Thyroid gland (tissue), 4 donors: ENCODE measurements around the gene PRSS1.

Experiments
- POLR2A ChIP-seq, 2 donors: fragments of 450-650 bp; IDR thresholded peaks; one replicate each; pipeline ENCODE4 v1.6.1; 2017; ENCODE audit warnings: antibody characterized with exemption in 2 of 2, mild to moderate bottlenecking in 2 of 2, moderate library complexity in 1 of 2
- TF ChIP-seq, protein P1 (sequence below), 6 experiments: fragments of 200-600 bp in 3 of 6; fragments of 450-650 bp in 3 of 6; sonication (generic) in 3 of 6; IDR thresholded peaks; one replicate each; pipeline ENCODE4 v1.5.1; 2016 to 2019; ENCODE audit warnings: antibody characterized with exemption in 6 of 6, mild to moderate bottlenecking in 2 of 6, inconsistent platforms in 1 of 6, moderate library complexity in 1 of 6

DNA sequence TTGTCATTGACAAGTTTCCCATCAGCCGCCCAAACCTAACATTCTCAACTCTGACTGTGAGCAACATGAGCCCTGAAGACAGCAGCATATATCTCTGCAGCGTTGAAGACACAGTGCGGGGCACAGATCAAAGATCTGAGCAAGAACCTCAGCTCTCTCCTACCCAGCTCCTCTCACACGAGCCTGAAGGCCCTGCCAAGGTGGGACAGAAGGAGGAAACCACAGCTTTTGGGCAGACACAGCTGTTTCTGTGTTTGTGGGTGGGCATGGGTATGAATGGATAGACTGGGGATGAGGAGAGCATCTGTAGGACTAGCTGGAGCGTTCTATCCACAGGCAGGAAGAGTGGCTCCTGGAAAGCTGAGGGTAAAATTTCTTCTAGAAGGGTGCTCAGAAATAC lies 8.5 kb upstream of the PRSS1 start:
- TF ChIP-seq, protein P1, sequence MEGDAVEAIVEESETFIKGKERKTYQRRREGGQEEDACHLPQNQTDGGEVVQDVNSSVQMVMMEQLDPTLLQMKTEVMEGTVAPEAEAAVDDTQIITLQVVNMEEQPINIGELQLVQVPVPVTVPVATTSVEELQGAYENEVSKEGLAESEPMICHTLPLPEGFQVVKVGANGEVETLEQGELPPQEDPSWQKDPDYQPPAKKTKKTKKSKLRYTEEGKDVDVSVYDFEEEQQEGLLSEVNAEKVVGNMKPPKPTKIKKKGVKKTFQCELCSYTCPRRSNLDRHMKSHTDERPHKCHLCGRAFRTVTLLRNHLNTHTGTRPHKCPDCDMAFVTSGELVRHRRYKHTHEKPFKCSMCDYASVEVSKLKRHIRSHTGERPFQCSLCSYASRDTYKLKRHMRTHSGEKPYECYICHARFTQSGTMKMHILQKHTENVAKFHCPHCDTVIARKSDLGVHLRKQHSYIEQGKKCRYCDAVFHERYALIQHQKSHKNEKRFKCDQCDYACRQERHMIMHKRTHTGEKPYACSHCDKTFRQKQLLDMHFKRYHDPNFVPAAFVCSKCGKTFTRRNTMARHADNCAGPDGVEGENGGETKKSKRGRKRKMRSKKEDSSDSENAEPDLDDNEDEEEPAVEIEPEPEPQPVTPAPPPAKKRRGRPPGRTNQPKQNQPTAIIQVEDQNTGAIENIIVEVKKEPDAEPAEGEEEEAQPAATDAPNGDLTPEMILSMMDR (IDR thresholded peaks at IDR 0.05), result no peak
- TF ChIP-seq POLR2A (IDR thresholded peaks at IDR 0.05), result no peak
